Activated T-helper 1 cell treated with Interleukin-2 at 50 U/mL for 16 hours (primary cell): ENCODE measurements around the gene CCDC102B.

ENCODE experiments used
- DNase-seq: peaks from one replicate; pipeline ENCODE4 v3.0.0-alpha.2; 2020; ENCODE audit warnings: low read depth

The CCDC102B gene

DNA sequence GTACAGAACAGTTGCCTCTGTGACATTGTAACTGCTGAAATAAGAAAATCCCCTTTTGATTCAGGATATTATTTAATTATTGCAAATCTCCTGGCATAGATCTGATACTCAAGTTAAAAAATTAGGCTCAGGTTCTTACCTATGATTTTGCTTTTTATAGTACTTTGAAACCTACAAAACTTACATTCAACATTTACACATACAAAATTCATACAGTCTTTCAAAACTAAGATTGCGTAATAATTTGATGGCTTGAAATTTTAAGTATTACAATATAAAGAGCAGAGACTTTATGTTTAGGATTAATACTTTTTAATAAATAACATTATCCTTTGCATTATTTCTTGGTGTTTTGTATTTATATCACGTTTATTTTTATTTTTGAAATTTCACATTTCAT is 291.1 kb downstream of the CCDC102B start:
- no peak for DNase-seq

DNA sequence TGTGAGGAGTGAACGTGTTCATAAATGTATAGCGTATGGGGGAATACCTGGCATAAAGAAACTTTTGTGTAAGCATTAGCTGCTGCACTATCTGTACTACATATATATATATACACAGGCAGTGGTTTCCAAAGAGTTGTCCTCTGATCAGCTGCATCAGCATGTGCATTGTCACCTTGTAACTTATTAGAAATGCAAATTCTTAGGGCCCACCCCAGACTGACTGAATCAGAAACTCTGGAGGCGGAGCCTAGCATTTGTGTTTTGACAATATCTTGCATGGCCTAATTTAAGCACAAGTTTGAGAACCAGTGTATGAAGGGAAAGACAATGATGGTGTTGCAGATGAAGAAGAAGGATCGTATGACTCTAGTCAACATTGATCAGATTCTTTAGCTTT is 299.5 kb downstream of the CCDC102B start:
- no peak for DNase-seq

DNA sequence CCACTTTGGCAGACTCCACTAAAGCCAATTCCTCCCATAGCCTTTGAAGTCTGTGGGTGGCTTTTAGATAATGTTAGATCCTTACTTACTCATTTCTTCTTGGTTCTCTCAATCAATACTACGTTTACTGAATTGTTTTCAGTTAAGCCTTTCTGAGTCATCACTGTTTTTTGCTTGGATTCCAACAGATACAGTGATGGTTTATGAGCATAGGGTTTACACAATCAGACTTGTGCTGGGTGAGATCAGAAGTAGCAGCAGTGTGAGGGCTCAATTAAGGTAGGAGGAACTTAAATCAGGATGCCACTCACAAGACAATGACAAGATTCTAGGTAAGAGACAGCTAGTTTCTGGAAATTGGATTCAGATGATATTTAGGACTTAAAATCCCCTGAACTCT is 305.1 kb downstream of the CCDC102B start:
- no peak for DNase-seq
